ENCODE results near the gene TMEM120B. TPM values are rescaled to one million over a fixed set of nuclear protein-coding genes. Genes with fewer than 3 reads are reported as not detected.
"Not testable (repeated sequence)": the region's sequence is repeated elsewhere in the genome, so short reads cannot be mapped to it uniquely, and the experiment has no call there.

The TMEM120B gene
- total RNA-seq, 4 donors from 2014 or later, result 1.9 to 19.9 (median 4.5) TPM

DNA sequence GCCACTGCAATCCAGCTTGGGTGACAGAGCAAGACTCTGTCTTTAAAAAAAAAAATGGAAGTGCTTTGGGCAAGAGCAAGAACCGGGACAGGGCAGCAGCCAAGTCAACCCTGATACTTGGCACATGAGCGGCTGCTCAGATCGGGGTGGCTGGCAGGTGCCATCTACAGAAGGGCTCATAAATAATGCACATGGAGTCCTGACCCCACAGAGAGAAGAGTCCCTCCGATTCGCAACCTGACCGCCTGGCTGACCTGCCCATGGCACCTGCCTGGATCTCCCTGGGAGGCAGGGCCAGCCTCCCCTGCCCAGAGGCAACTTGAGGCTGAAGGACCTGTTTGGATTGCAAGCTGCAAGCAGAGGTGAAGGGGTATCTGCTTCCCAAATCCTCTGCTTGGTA, 9.6 kb upstream of the TMEM120B start:
- 91% methylated on average over 6 of the region's 6 CpGs; no CpG with 5 or more reads in 1 of the 2 donors for whole genome bisulfite sequencing, 2 donors (ENCODE audit: low coverage in 1 of 2)
- DNase-seq, result no peak
- H3K36me3 ChIP-seq, result no peaks in the 10 kb centered on the region
- no peak overlapping the region for H3K27ac ChIP-seq
- no peak for TF ChIP-seq POLR2AphosphoS5 (IDR thresholded peaks at IDR 0.05)
- TF ChIP-seq CTCF (IDR thresholded peaks at IDR 0.05), result no peak
- TF ChIP-seq POLR2A (IDR thresholded peaks at IDR 0.05), result no peak
- TF ChIP-seq EP300 (IDR thresholded peaks at IDR 0.05; ENCODE audit: low read depth), result no peak
- intact Hi-C loops (cut with DNase I; ENCODE audit: low total_unique reads), result no loop called here
- no peaks in the 10 kb centered on the region for H3K27me3 ChIP-seq
- no peaks in the 10 kb centered on the region for H3K9me3 ChIP-seq
- no peaks in the 10 kb centered on the region for H3K4me1 ChIP-seq
- no peak overlapping the region for H3K4me3 ChIP-seq
- in situ Hi-C loops (cut with MboI; ENCODE audit: low pct_ligation_motif_present in 1 of 4, low pct_unique_long_range_greater_than_20kb in 1 of 4, low sequenced_read_pairs in 3 of 4), result loop anchor here in 2 of 4 donors (10.0 kb wide), 2 partner anchors 62 to 72 kb away; no protein-coding TSS in a partner anchor

GRCh38 chr12:121705514-121705913, 7.0 kb upstream of the TMEM120B start:
- H3K27me3 ChIP-seq, result no peaks in the 10 kb centered on the region
- H3K4me1 ChIP-seq, result no peaks in the 10 kb centered on the region
- no peak overlapping the region for H3K27ac ChIP-seq
- in situ Hi-C loops (cut with MboI; ENCODE audit: low pct_ligation_motif_present in 1 of 4, low pct_unique_long_range_greater_than_20kb in 1 of 4, low sequenced_read_pairs in 3 of 4), result loop anchor here in 2 of 4 donors (10.0 kb wide), 2 partner anchors 59 to 69 kb away; no protein-coding TSS in a partner anchor
- H3K36me3 ChIP-seq, result no peaks in the 10 kb centered on the region
- H3K4me3 ChIP-seq, result no peak overlapping the region
- no peak for DNase-seq
- H3K9me3 ChIP-seq, result no peaks in the 10 kb centered on the region
- intact Hi-C loops (cut with DNase I; ENCODE audit: low total_unique reads), result no loop called here
- TF ChIP-seq POLR2A (IDR thresholded peaks at IDR 0.05), result no peak
- no peak for TF ChIP-seq POLR2AphosphoS5 (IDR thresholded peaks at IDR 0.05)
- no peak for TF ChIP-seq CTCF (IDR thresholded peaks at IDR 0.05)
- TF ChIP-seq EP300 (IDR thresholded peaks at IDR 0.05; ENCODE audit: low read depth), result no peak

DNA sequence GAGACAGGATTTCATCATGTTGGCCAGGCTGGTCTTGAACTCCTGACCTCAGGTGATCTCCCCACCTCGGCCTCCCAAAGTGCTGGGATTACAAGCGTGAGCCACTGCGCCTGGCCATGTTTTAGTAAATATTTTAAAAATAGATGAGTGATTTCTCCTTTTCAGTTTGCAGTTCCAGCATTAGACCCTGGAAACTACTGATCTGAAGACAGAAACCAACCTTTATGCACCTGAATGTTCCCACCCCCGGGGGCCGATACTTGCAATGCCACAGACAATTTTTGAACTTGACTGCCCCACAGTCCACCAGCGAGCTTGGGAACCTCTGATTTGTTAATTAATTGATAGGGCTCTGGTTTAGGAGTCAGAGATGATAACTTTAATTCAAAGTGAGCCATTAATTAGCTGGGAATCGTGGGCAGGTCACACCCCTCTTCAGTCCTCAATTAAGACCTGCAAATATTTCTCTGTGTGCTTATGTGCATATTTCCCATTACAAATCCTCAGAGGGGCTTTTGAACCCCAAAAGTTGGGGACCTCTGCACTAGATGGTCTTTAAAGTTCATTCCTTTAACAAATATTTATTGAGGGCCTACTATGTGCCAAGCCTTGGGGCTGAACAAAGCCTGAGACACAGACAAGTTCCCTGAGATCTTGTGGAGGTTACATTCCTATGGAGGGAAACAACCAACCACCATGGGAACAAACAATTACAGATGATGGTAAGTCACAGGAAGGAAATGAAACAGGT, 4.1 kb upstream of the TMEM120B start:
- intact Hi-C loops (cut with DNase I; ENCODE audit: low total_unique reads), result no loop called here
- Histone ChIP-seq H3K27ac (no peak overlapping the region), H3K4me1 (peaks cover 4 to 15% (median 13%) of the 10 kb centered on the region in 4 donors), H3K36me3 (no peaks in the 10 kb centered on the region), H3K9me3 (no peaks in the 10 kb centered on the region), H3K27me3 (no peaks in the 10 kb centered on the region), H3K4me3 (no peak overlapping the region)
- in situ Hi-C loops (cut with MboI; ENCODE audit: low pct_ligation_motif_present in 1 of 4, low pct_unique_long_range_greater_than_20kb in 1 of 4, low sequenced_read_pairs in 3 of 4), result loop anchor here in 2 of 4 donors (10.0 kb wide), 2 partner anchors 56 to 66 kb away; no protein-coding TSS in a partner anchor
- no peak for DNase-seq
- WGBS, 2 donors (ENCODE audit: low coverage in 1 of 2), result 65% methylated on average over 7 of the region's 7 CpGs; no CpG with 5 or more reads in 1 of the 2 donors
- TF ChIP-seq CTCF (IDR thresholded peaks at IDR 0.05), result no peak
- no peak for TF ChIP-seq POLR2A (IDR thresholded peaks at IDR 0.05)
- no peak for TF ChIP-seq EP300 (IDR thresholded peaks at IDR 0.05; ENCODE audit: low read depth)
- TF ChIP-seq POLR2AphosphoS5 (IDR thresholded peaks at IDR 0.05), result no peak

DNA sequence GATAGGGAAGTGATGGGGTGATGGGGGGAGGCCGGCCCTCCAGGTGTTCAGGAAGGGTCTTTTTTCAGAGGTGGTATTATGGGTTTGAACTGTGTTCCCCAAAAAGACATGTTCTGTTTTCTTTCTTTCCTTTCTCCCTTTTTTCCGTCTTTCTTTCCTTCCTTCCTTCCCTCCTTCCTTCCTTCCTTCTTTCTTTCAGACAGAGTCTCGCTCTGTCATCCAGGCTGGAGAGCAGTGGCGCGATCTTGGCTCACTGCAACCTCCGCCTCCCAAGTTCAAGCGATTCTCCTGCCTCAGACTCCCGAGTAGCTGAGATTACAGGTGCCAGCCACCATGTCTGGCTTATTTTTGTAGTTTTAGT, 3.5 kb upstream of the TMEM120B start:
- H3K27me3 ChIP-seq; H3K9me3 ChIP-seq; DNase-seq; H3K4me3 ChIP-seq; H3K36me3 ChIP-seq; H3K27ac ChIP-seq; intact Hi-C loops (cut with DNase I; ENCODE audit: low total_unique reads): not testable (repeated sequence)
- WGBS, 2 donors (ENCODE audit: low coverage in 1 of 2), result 80 to 90% methylated on average over 2 to 8 of the region's 8 CpGs
- in situ Hi-C loops (cut with MboI; ENCODE audit: low pct_ligation_motif_present in 1 of 4, low pct_unique_long_range_greater_than_20kb in 1 of 4, low sequenced_read_pairs in 3 of 4), result loop anchor here in 2 of 4 donors (10.0 kb wide), 2 partner anchors 56 to 66 kb away; no protein-coding TSS in a partner anchor
- peaks cover 9 to 20% (median 18%) of the 10 kb centered on the region in 4 donors for H3K4me1 ChIP-seq

All from transverse colon (tissue), 4 donors.